ENCODE results near the gene FRAS1.

The FRAS1 gene

DNA sequence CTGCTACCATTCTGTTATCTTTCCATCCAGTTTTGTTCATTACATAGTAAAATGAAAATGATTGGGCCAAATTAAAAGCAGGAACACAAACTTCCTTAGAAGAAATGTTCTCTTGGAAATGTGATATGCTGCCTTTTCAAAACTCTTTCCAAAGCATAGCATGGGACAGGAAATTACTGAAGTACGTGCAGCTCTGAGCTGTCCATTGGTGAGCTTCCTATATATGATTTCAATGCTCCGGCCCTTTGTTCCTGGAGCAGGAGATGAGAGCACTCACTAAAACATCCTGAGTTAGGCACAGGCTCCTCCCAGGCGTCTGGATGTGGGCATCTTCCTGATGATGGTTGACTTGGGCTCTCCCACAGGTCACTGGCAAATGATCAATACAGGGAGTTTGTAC lies 461.4 kb downstream of the FRAS1 start:
- Histone ChIP-seq H3K4me1 (ENCODE audit: control insufficient read depth, insufficient read depth, low read length) (no peaks in the 10 kb centered on the region), H3K27ac (ENCODE audit: low read depth, low read length) (no peak overlapping the region), H3K36me3 (ENCODE audit: control insufficient read depth, insufficient read depth, low read length) (no peaks in the 10 kb centered on the region), H3K27me3 (ENCODE audit: control insufficient read depth, insufficient read depth, low read length) (no peaks in the 10 kb centered on the region), H3K4me3 (ENCODE audit: low read length) (no peak overlapping the region), H3K9ac (ENCODE audit: low read length) (no peak overlapping the region)

DNA sequence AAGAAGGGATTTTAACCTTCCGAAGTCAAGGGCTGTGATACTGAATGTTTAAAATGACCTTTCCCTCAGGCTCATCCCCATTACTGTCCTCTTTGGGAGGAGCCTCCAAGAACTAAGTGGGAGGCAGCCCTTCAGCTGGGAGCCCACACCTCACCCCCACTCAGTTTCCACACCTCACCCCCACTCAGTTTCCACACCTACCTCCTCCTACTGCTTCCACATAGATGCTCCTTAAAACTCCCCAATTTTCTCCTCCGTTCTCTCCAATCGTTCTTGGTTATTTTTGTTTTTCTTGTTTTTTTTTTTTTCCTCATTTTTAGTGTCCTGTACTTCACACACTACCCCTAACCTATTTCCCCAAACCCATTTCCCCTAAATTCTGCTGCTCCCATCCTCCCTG lies 462.8 kb downstream of the FRAS1 start:
- Histone ChIP-seq H3K4me3 (ENCODE audit: low read length) (no peak overlapping the region), H3K27me3 (ENCODE audit: control insufficient read depth, insufficient read depth, low read length) (no peaks in the 10 kb centered on the region), H3K27ac (ENCODE audit: low read depth, low read length) (no peak overlapping the region), H3K36me3 (ENCODE audit: control insufficient read depth, insufficient read depth, low read length) (no peaks in the 10 kb centered on the region), H3K9ac (ENCODE audit: low read length) (no peak overlapping the region), H3K4me1 (ENCODE audit: control insufficient read depth, insufficient read depth, low read length) (no peaks in the 10 kb centered on the region)

DNA sequence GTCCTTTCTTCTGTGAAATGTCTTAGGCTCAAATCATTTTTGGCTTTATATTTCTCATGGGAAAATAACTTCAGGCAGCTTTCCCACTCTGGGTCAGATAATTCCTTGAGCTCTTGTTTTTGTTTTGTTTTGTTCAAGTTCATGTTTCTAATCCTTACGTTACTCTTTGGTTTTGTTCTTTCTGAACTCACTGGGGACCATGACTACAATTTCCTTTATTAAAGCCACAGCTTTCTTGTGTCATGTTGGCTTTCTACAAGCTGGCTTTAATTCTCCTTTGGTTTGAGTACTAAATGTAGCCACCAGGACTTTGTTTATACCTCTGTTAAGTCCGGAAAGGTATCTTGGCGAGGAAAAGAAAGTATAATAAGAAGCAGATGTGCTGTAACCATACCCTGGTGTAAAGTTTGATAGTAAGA lies 463.7 kb downstream of the FRAS1 start:
- Histone ChIP-seq H3K9ac (ENCODE audit: low read length) (no peak overlapping the region), H3K4me3 (ENCODE audit: low read length) (no peak overlapping the region), H3K4me1 (ENCODE audit: control insufficient read depth, insufficient read depth, low read length) (no peaks in the 10 kb centered on the region), H3K27me3 (ENCODE audit: control insufficient read depth, insufficient read depth, low read length) (no peaks in the 10 kb centered on the region), H3K27ac (ENCODE audit: low read depth, low read length) (no peak overlapping the region), H3K36me3 (ENCODE audit: control insufficient read depth, insufficient read depth, low read length) (no peaks in the 10 kb centered on the region)

DNA sequence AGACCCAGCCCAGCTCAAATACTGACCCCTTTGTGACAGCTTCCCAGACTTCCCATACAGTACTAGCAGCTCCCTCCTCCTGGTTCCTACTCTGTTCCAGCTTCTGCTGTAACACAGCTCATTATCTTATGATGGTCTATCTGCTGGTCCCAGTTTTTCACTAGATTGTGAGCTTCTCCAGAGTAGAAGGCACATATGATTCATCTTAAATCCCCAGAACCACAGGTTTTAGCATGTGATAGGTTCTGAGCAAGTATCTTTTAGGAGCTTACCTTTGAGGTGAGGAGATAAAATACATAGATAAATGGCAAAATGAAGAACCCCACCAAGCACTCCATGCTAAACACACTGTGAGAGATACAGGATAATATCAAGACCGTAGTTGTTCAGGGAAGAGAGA lies 466.9 kb downstream of the FRAS1 start:
- H3K4me3 ChIP-seq (ENCODE audit: low read length) = no peak overlapping the region
- H3K9ac ChIP-seq (ENCODE audit: low read length) = no peak overlapping the region
- H3K27me3 ChIP-seq (ENCODE audit: control insufficient read depth, insufficient read depth, low read length) = no peaks in the 10 kb centered on the region

DNA sequence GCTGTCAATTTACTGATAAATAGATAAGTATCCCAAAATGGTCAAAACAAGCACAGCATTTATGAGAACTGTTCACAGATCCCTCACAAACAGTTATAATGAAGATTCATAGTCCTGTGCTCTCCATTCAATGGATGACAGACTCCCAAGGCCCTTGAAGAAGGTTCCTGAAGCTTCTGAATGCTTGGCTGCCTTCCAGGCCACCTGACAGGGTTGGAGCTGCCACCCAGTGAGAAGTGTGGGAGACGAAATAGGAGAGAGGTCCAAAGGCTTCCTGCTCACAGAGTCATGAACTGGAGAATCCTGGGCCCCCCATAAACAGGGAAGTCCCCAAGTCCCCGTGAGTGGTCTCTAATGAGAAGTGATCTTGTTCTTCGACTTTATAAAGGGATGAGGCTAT lies 468.4 kb downstream of the FRAS1 start:
- no peak overlapping the region for H3K27ac ChIP-seq (ENCODE audit: low read depth, low read length)
- peaks cover 2% of the 10 kb centered on the region for H3K36me3 ChIP-seq (ENCODE audit: control insufficient read depth, insufficient read depth, low read length)
- H3K9ac ChIP-seq (ENCODE audit: low read length) = no peak overlapping the region

More for the DNA sequence above, 466.9 kb downstream of the FRAS1 start:
- H3K36me3 ChIP-seq (ENCODE audit: control insufficient read depth, insufficient read depth, low read length) = peaks cover 2% of the 10 kb centered on the region
- no peak overlapping the region for H3K27ac ChIP-seq (ENCODE audit: low read depth, low read length)
- no peaks in the 10 kb centered on the region for H3K4me1 ChIP-seq (ENCODE audit: control insufficient read depth, insufficient read depth, low read length)

DNA sequence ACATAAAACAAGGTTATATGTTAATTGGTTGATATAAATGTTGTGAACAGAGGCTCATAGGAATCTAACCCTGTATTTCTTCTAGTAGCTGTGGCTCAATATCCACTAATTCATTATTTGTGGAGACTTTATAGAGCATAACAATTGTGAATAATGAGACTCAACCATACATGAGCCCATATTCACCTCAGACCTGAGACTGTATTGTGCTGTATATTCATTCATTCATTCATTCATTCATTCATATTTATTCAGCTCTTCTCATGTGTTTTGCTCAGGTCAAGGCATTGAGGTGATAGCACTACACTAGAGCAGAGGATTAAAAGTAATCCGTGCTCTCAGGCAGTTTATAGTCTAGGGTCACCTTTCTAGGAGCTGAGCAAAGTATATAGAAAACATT lies 470.0 kb downstream of the FRAS1 start:
- Histone ChIP-seq H3K27ac (ENCODE audit: low read depth, low read length) (no peak overlapping the region), H3K27me3 (ENCODE audit: control insufficient read depth, insufficient read depth, low read length) (no peaks in the 10 kb centered on the region), H3K4me1 (ENCODE audit: control insufficient read depth, insufficient read depth, low read length) (no peaks in the 10 kb centered on the region), H3K9ac (ENCODE audit: low read length) (no peak overlapping the region), H3K4me3 (ENCODE audit: low read length) (no peak overlapping the region), H3K36me3 (ENCODE audit: control insufficient read depth, insufficient read depth, low read length) (peaks cover 2% of the 10 kb centered on the region)

More for the DNA sequence above, 468.4 kb downstream of the FRAS1 start:
- Histone ChIP-seq H3K27me3 (ENCODE audit: control insufficient read depth, insufficient read depth, low read length) (no peaks in the 10 kb centered on the region), H3K4me3 (ENCODE audit: low read length) (no peak overlapping the region), H3K4me1 (ENCODE audit: control insufficient read depth, insufficient read depth, low read length) (no peaks in the 10 kb centered on the region)

DNA sequence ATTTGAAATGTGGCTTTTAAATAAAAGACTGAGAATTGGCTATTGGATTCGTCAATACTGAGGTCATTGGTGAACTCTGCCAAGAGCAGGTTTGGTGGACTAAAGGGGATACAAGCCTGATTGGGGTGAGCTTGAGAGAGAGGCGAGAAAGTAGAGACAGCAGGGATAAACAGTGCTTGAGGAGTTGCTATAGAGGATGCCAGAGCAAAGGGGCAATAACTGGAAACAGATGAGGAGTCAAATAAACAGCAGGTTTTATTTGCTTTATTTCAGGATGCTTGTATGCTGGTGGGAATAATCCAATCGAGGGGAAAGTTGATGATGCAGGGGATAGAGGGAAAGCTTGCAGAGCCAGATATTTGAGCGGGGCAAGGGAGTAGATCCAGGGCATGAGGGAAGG lies 470.4 kb downstream of the FRAS1 start:
- H3K9ac ChIP-seq (ENCODE audit: low read length) = no peak overlapping the region

DNA sequence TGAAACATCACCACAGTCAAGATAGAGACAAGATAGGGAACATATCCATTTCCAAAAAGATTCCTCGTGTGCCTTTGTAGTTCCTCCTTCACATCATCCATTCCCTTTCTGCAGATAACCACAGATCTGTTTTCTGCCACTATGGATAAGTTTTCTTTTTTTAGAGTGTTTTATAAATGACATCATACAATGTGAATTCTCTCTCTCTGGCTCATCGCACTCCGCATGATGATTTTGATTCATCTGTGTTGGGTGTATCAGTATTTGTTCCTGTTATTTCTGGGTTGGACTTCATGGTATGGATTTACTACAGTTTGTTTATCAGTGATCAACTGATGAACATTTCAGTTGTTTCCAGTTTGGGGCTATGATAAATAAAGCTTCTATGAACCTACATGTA lies 471.2 kb downstream of the FRAS1 start:
- no peaks in the 10 kb centered on the region for H3K4me1 ChIP-seq (ENCODE audit: control insufficient read depth, insufficient read depth, low read length)
- no peaks in the 10 kb centered on the region for H3K27me3 ChIP-seq (ENCODE audit: control insufficient read depth, insufficient read depth, low read length)
- H3K27ac ChIP-seq (ENCODE audit: low read depth, low read length) = no peak overlapping the region
- H3K9ac ChIP-seq (ENCODE audit: low read length) = no peak overlapping the region
- H3K4me3 ChIP-seq (ENCODE audit: low read length) = no peak overlapping the region
- peaks cover 2% of the 10 kb centered on the region for H3K36me3 ChIP-seq (ENCODE audit: control insufficient read depth, insufficient read depth, low read length)

More for the DNA sequence above, 470.4 kb downstream of the FRAS1 start:
- no peak overlapping the region for H3K4me3 ChIP-seq (ENCODE audit: low read length)
- no peaks in the 10 kb centered on the region for H3K27me3 ChIP-seq (ENCODE audit: control insufficient read depth, insufficient read depth, low read length)
- H3K4me1 ChIP-seq (ENCODE audit: control insufficient read depth, insufficient read depth, low read length) = no peaks in the 10 kb centered on the region
- peaks cover 2% of the 10 kb centered on the region for H3K36me3 ChIP-seq (ENCODE audit: control insufficient read depth, insufficient read depth, low read length)
- H3K27ac ChIP-seq (ENCODE audit: low read depth, low read length) = no peak overlapping the region

DNA sequence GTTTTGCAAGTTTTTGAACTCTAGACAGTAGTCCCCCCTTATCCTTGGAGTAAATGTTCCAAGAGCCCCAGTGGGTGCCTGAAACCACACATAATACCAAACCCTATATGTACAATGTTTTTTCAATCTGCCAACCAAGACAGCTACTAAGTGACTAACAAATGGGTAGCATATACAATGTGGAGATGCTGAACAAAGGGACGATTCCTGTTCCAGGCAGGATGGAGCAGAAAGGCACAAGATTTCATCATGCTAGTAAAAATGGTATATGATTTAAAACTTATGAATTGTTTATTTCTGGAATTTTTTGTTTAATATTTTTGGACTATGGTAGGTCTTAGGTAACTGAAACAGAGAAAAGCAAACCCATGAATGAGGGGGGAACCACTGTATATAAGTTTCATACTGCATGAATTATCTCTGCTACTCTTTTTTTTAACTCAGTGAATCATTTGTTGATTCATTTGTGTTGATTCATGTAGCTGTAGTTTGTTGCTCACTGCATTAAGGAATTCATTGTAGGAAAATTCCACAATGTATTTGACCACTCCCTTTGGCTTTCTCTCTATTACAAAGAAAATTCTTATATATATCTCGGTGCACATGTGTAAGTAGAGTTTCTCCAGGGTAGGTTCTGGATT lies 472.6 kb downstream of the FRAS1 start:
- H3K27me3 ChIP-seq (ENCODE audit: control insufficient read depth, insufficient read depth, low read length) = no peaks in the 10 kb centered on the region
- H3K4me3 ChIP-seq (ENCODE audit: low read length) = no peak overlapping the region
- no peak overlapping the region for H3K27ac ChIP-seq (ENCODE audit: low read depth, low read length)
- peaks cover 2% of the 10 kb centered on the region for H3K36me3 ChIP-seq (ENCODE audit: control insufficient read depth, insufficient read depth, low read length)
- no peak overlapping the region for H3K9ac ChIP-seq (ENCODE audit: low read length)
- no peaks in the 10 kb centered on the region for H3K4me1 ChIP-seq (ENCODE audit: control insufficient read depth, insufficient read depth, low read length)

DNA sequence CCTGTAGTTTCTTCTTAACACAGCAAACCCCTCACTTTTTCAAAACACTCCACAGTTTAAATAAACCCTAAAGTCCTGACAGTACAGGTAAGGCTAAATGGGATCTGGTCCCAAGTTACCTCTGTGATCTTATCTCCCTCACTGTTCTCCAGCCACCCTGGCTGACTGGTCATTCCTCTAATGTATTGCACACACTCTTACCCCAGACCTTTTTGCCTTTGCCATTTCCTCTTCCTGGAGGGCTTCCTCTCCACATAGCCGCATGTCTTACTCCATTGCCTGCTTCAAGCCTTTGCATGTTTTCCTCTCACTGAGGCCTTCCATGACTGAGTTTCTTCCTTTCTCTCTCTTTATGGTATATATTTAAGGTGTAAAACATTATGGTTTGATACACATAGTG lies 474.9 kb downstream of the FRAS1 start:
- Histone ChIP-seq H3K36me3 (ENCODE audit: control insufficient read depth, insufficient read depth, low read length) (no peaks in the 10 kb centered on the region), H3K9ac (ENCODE audit: low read length) (no peak overlapping the region), H3K4me1 (ENCODE audit: control insufficient read depth, insufficient read depth, low read length) (no peaks in the 10 kb centered on the region), H3K27me3 (ENCODE audit: control insufficient read depth, insufficient read depth, low read length) (no peaks in the 10 kb centered on the region), H3K4me3 (ENCODE audit: low read length) (no peak overlapping the region), H3K27ac (ENCODE audit: low read depth, low read length) (no peak overlapping the region)

DNA sequence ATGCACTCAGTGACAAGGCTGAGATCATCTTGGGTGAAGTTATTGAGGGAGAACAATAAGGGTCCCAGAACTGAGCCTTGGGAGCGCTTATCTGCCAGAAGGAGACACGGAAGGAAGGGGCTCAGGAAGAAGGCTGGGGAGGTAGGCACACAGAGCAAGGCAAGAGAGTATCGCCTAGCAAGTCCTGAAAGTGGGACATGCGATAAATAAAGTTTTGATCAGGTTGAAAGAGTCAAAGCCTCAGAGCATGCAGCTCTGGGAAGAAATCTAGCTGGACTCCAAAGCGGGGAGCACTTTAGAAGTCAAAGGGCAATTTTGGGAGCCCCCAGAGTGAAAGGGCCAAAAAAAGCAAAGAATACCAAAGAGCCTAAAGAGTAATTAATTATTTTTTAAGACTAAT lies 476.7 kb downstream of the FRAS1 start:
- no peak overlapping the region for H3K9ac ChIP-seq (ENCODE audit: low read length)
- no peaks in the 10 kb centered on the region for H3K36me3 ChIP-seq (ENCODE audit: control insufficient read depth, insufficient read depth, low read length)
- H3K4me3 ChIP-seq (ENCODE audit: low read length) = no peak overlapping the region
- H3K4me1 ChIP-seq (ENCODE audit: control insufficient read depth, insufficient read depth, low read length) = no peaks in the 10 kb centered on the region
- H3K27ac ChIP-seq (ENCODE audit: low read depth, low read length) = no peak overlapping the region
- no peaks in the 10 kb centered on the region for H3K27me3 ChIP-seq (ENCODE audit: control insufficient read depth, insufficient read depth, low read length)

DNA sequence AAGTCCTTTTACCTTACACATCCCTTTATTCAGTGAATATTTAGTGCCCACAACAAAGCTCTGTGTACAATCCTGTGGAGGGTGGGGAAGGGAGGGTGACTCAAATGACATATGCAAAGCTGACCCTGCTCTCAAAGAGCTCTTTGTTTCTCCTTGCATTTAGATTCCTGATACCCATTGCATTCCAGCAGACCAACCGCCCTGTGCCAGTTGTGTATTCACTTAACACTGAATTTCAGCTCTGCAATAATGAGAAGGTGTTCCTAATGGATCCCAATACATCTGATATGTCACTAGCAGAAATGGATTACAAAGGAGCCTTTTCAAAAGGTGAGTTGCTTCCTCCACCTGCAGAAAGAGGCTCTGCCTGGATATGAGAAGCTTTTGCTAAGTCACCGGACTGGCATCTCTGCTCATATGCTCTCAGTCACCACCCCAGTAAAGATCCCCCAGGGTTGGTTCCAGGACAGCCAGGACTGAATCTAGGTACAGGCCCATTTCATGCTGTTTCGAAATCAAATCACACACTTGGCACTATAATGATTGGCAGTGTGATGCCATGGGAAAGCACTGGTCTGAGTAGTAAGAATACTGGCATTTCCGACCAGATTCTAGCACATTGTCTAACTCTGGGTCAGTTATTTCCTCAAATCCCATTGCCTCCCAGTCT lies 477.3 kb downstream of the FRAS1 start:
- no peaks in the 10 kb centered on the region for H3K36me3 ChIP-seq (ENCODE audit: control insufficient read depth, insufficient read depth, low read length)
- H3K27me3 ChIP-seq (ENCODE audit: control insufficient read depth, insufficient read depth, low read length) = no peaks in the 10 kb centered on the region
- H3K4me1 ChIP-seq (ENCODE audit: control insufficient read depth, insufficient read depth, low read length) = no peaks in the 10 kb centered on the region
- no peak overlapping the region for H3K27ac ChIP-seq (ENCODE audit: low read depth, low read length)
- H3K9ac ChIP-seq (ENCODE audit: low read length) = no peak overlapping the region
- no peak overlapping the region for H3K4me3 ChIP-seq (ENCODE audit: low read length)

DNA sequence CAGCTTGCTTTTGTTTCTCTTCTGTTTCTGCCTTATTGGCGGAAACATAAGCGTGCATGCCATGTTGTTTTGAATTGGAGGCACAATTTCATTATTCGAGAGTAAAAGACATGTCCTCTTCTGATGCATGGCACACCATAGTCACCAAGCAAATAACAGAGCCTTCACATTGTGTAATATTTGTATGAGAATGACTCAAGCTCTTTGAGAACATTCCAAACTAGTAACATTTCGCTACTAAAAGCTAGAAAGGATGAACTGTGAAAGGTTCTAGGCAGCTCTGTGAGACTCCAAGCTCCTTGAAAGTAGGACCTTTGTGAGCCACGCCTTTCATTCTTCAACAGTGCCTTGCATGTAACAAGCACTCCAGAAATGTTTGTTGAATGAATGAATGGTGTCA lies 485.2 kb downstream of the FRAS1 start:
- Histone ChIP-seq H3K36me3 (ENCODE audit: control insufficient read depth, insufficient read depth, low read length) (no peaks in the 10 kb centered on the region), H3K4me3 (ENCODE audit: low read length) (no peak overlapping the region), H3K27me3 (ENCODE audit: control insufficient read depth, insufficient read depth, low read length) (no peaks in the 10 kb centered on the region), H3K27ac (ENCODE audit: low read depth, low read length) (no peak overlapping the region), H3K9ac (ENCODE audit: low read length) (no peak overlapping the region), H3K4me1 (ENCODE audit: control insufficient read depth, insufficient read depth, low read length) (peaks cover 6% of the 10 kb centered on the region)
